H1 (cell line): ENCODE measurements around the gene RSF1. TPM values are rescaled to one million over a fixed set of nuclear protein-coding genes. Genes with fewer than 3 reads are reported as not detected.

Source experiments
- CTCF ChIA-PET: fragments of 300-600 bp; sonication (Branson Sonifier 250); formaldehyde crosslinking; loops from one replicate; lab custom pipeline; 2021; ENCODE audit not compliant: partially characterized antibody; lab: Charles Lee
- POLR2A ChIA-PET: fragments of 300-600 bp; sonication (Branson Sonifier 250); formaldehyde crosslinking; loops from one replicate; lab custom pipeline; 2021; ENCODE audit warnings: inconsistent platforms; ENCODE audit not compliant: partially characterized antibody; lab: Charles Lee
- DNase-seq, 2 experiments: peaks; one replicate each; pipeline versions ENCODE4 v3.0.0 to v3.0.0-alpha.2; 2010 to 2022; ENCODE audit warnings: low spot score in 2 of 2, low read depth in 1 of 2, mixed read lengths in 1 of 2
- FAIRE-seq: peaks from 2 replicates; lab custom pipeline; 2011; peaks lifted over from hg19 to GRCh38; lab: Jason Lieb, UNC
- H2AFZ ChIP-seq: 2 replicates; pipeline ENCODE4 v1.8.1; 2012; ENCODE audit warnings: low read length, inconsistent platforms
- H2AK5ac ChIP-seq: 2 replicates; pipeline ENCODE4 v1.6.1; 2013; ENCODE audit warnings: low read depth, low read length
- H2BK120ac ChIP-seq: replicated peaks from 2 replicates; pipeline ENCODE3; 2013; ENCODE audit warnings: low read depth, low read length, inconsistent platforms
- H2BK12ac ChIP-seq: 2 replicates; pipeline ENCODE4 v1.6.1; 2013; ENCODE audit warnings: low read depth, low read length
- H2BK15ac ChIP-seq: 2 replicates; pipeline ENCODE4 v1.6.1; 2013; ENCODE audit warnings: low read length
- H2BK20ac ChIP-seq: 2 replicates; pipeline ENCODE4 v1.6.1; 2013; ENCODE audit warnings: low read length
- H2BK5ac ChIP-seq: 2 replicates; pipeline ENCODE4 v1.6.1; 2013; ENCODE audit warnings: low read depth, low read length
- H3K14ac ChIP-seq: 2 replicates; pipeline ENCODE4 v1.6.1; 2013; ENCODE audit warnings: inconsistent platforms; ENCODE audit not compliant: insufficient read length
- H3K18ac ChIP-seq: 2 replicates; pipeline ENCODE4 v1.6.1; 2013; ENCODE audit warnings: low read length; ENCODE audit errors: extremely low read depth
- H3K23ac ChIP-seq: 2 replicates; pipeline ENCODE4 v1.6.1; 2013; ENCODE audit warnings: inconsistent platforms; ENCODE audit not compliant: insufficient read length
- H3K23me2 ChIP-seq: 2 replicates; pipeline ENCODE4 v1.6.1; 2013; ENCODE audit warnings: low read depth, low read length
- H3K27ac ChIP-seq: 2 replicates; pipeline ENCODE4 v1.6.1; 2011; ENCODE audit warnings: low read depth, low read length, inconsistent platforms
- H3K27me3 ChIP-seq, 4 experiments: replicated peaks in 1 of 4; 1 replicate in 1 of 4; 2 replicates in 3 of 4; pipeline versions ENCODE4 v1.6.1 to v1.8.1; 2011 to 2013; ENCODE audit warnings: low read length in 3 of 4, mild to moderate bottlenecking in 3 of 4, inconsistent platforms in 2 of 4, mixed read lengths in 2 of 4, moderate library complexity in 1 of 4; ENCODE audit not compliant: control insufficient read depth in 3 of 4, insufficient read depth in 3 of 4; ENCODE audit errors: extremely low read depth in 1 of 4
- H3K36me3 ChIP-seq, 4 experiments: 2 replicates each; pipeline versions ENCODE4 v1.6.1 to v1.8.1; 2011 to 2013; ENCODE audit warnings: mild to moderate bottlenecking in 4 of 4, low read length in 3 of 4, moderate library complexity in 2 of 4, control low read depth in 1 of 4, inconsistent platforms in 1 of 4; ENCODE audit not compliant: insufficient read depth in 4 of 4, control insufficient read depth in 2 of 4
- H3K4ac ChIP-seq: replicated peaks from 2 replicates; pipeline ENCODE3; 2013; ENCODE audit warnings: low read length, low read depth, mixed read lengths, inconsistent platforms; ENCODE audit not compliant: insufficient read length
- H3K4me1 ChIP-seq, 4 experiments: replicated peaks in 1 of 4; 1 replicate in 1 of 4; 2 replicates in 3 of 4; pipeline versions ENCODE4 v1.6.1 to v1.8.1; 2011 to 2013; ENCODE audit warnings: low read length in 3 of 4, inconsistent platforms in 2 of 4, mixed read lengths in 1 of 4; ENCODE audit not compliant: insufficient read depth in 4 of 4, control insufficient read depth in 3 of 4
- H3K4me2 ChIP-seq, 2 experiments: 2 replicates each; pipeline versions ENCODE4 v1.6.1 to v1.8.1; 2011 to 2013; ENCODE audit warnings: low read depth in 2 of 2, low read length in 2 of 2, control low read depth in 1 of 2, inconsistent platforms in 1 of 2, mild to moderate bottlenecking in 1 of 2; ENCODE audit not compliant: insufficient read depth in 1 of 2
- H3K4me3 ChIP-seq, 4 experiments: fragments of 200-600, 300-600 bp in 1 of 4; sonication (generic), shearing (Covaris generic), sonication (Bioruptor Twin) in 1 of 4; 2 replicates each; pipeline versions ENCODE4 v1.5.1 to v1.8.1; 2011 to 2016; ENCODE audit warnings: low read length in 4 of 4, low read depth in 3 of 4, control low read depth in 2 of 4, inconsistent platforms in 2 of 4, mild to moderate bottlenecking in 2 of 4, mixed read lengths in 1 of 4, moderate library complexity in 1 of 4; ENCODE audit not compliant: insufficient read depth in 2 of 4; ENCODE audit errors: extremely low read depth in 1 of 4
- H3K56ac ChIP-seq: replicated peaks from 2 replicates; pipeline ENCODE3; 2013; ENCODE audit warnings: low read depth, mild to moderate bottlenecking, mixed read lengths, low read length, inconsistent platforms; ENCODE audit not compliant: insufficient read length
- H3K79me1 ChIP-seq: 2 replicates; pipeline ENCODE4 v1.6.1; 2013; ENCODE audit warnings: low read depth, low read length, control low read depth
- H3K79me2 ChIP-seq, 2 experiments: 2 replicates each; pipeline versions ENCODE4 v1.6.1 to v1.8.1; 2012 to 2013; ENCODE audit warnings: low read length in 2 of 2, mild to moderate bottlenecking in 2 of 2, inconsistent platforms in 1 of 2; ENCODE audit not compliant: insufficient read depth in 2 of 2, control insufficient read depth in 1 of 2
- H3K9ac ChIP-seq, 4 experiments: replicated peaks in 1 of 4; 1 replicate in 1 of 4; 2 replicates in 3 of 4; pipeline versions ENCODE4 v1.6.1 to v1.8.1; 2011 to 2013; ENCODE audit warnings: low read depth in 3 of 4, low read length in 3 of 4, control low read depth in 2 of 4, mild to moderate bottlenecking in 2 of 4, moderate library complexity in 2 of 4, inconsistent platforms in 1 of 4; ENCODE audit errors: extremely low read depth in 1 of 4
- H3K9me3 ChIP-seq, 2 experiments: 2 replicates each; pipeline versions ENCODE4 v1.6.1 to v1.8.1; 2012 to 2013; ENCODE audit warnings: mild to moderate bottlenecking in 2 of 2, moderate library complexity in 2 of 2, control low read depth in 1 of 2, inconsistent platforms in 1 of 2, low read depth in 1 of 2, low read length in 1 of 2, mixed read lengths in 1 of 2; ENCODE audit not compliant: insufficient read depth in 2 of 2
- H4K20me1 ChIP-seq, 2 experiments: replicated peaks in 1 of 2; 2 replicates each; pipeline versions ENCODE3 to v1.8.1; 2011 to 2013; ENCODE audit warnings: inconsistent platforms in 2 of 2, low read length in 2 of 2, mild to moderate bottlenecking in 1 of 2; ENCODE audit not compliant: insufficient read depth in 2 of 2, control insufficient read depth in 1 of 2
- H4K5ac ChIP-seq: 2 replicates; pipeline ENCODE4 v1.6.1; 2013; ENCODE audit warnings: low read length, low read depth, mixed read lengths, inconsistent platforms; ENCODE audit not compliant: insufficient read length
- H4K8ac ChIP-seq: 2 replicates; pipeline ENCODE4 v1.8.0; 2013; ENCODE audit warnings: mild to moderate bottlenecking, moderate library complexity, low read length, inconsistent platforms; ENCODE audit not compliant: insufficient read depth; ENCODE audit errors: extremely low read depth
- H4K91ac ChIP-seq: replicated peaks from 2 replicates; pipeline ENCODE3; 2013; ENCODE audit warnings: low read length, mixed read lengths, inconsistent platforms; ENCODE audit not compliant: insufficient read length
- FOSL1 ChIP-seq: IDR thresholded peaks from 2 replicates; pipeline ENCODE4 v1.6.1; 2011; ENCODE audit warnings: mild to moderate bottlenecking, low read depth, low read length, moderate library complexity; ENCODE audit not compliant: insufficient read depth
- JUN ChIP-seq: IDR thresholded peaks from 2 replicates; pipeline ENCODE4 v1.6.1; 2011; ENCODE audit warnings: low read depth, mild to moderate bottlenecking, improper control_type of control experiment, low read length
- RBBP5 ChIP-seq: IDR thresholded peaks from 2 replicates; pipeline ENCODE4 v1.7.1; 2012; ENCODE audit warnings: low read depth, mild to moderate bottlenecking, inconsistent platforms, low read length, moderate library complexity, borderline replicate concordance
- SIN3A ChIP-seq, 2 experiments: IDR thresholded peaks in 1 of 2; conservative IDR thresholded peaks in 1 of 2; 2 replicates each; pipeline ENCODE4 v1.6.1; 2011 to 2012; ENCODE audit warnings: low read length in 2 of 2, improper control_type of control experiment in 1 of 2, low read depth in 1 of 2, mild to moderate bottlenecking in 1 of 2
- SIX5 ChIP-seq: IDR thresholded peaks from 2 replicates; pipeline ENCODE4 v1.6.1; 2011; ENCODE audit warnings: mild to moderate bottlenecking, low read depth, low read length
- SP4 ChIP-seq: IDR thresholded peaks from 2 replicates; pipeline ENCODE4 v1.6.1; 2012; ENCODE audit warnings: low read length, inconsistent platforms
- SRF ChIP-seq: IDR thresholded peaks from 2 replicates; pipeline ENCODE4 v1.6.1; 2011; ENCODE audit warnings: mild to moderate bottlenecking, low read depth, low read length, moderate library complexity
- WGBS, 2 experiments: shearing (Covaris generic) in 1 of 2; methylation state at CpG; one replicate each; pipeline versions ENCODE4 v1.1.6 to v1.1.7; 2013 to 2015; ENCODE audit warnings: low lambda C conversion rate in 2 of 2, mixed read lengths in 2 of 2, inconsistent platforms in 1 of 2, low coverage in 1 of 2, missing lambda C conversion rate in 1 of 2; ENCODE audit not compliant: insufficient replicate concordance in 2 of 2, insufficient coverage in 1 of 2, insufficient read length in 1 of 2; ENCODE audit errors: extremely low coverage in 1 of 2, missing lambda C conversion rate in 1 of 2; 5-methylcytosine and 5-hydroxymethylcytosine counted together
- polyA plus RNA-seq, 7 experiments: library from polyadenylated mRNA; depleted of rRNA in 3 of 7; stranded (reverse) in 5 of 7; unstranded in 2 of 7; fragments of >200 nt in 5 of 7; fragments of 200-250 nt in 2 of 7; gene quantifications; 1 replicate in 5 of 7; 2 replicates in 1 of 7; 4 replicates in 1 of 7; pipeline versions ENCODE4 v1.2.1 to v1.2.3, GENCODE V29; 2011 to 2013; ENCODE audit warnings: missing spikeins in 2 of 7, mixed read lengths in 2 of 7
- total RNA-seq: library from RNA; stranded (reverse); fragmentation: NEBNext Ultra II Directional; extraction: Animal tissue kit (Norgen Biotek cat#: 25700); gene quantifications from 2 replicates; pipeline ENCODE4 v1.2.1, GENCODE V29; 2021
- TF ChIP-seq, protein P1 (sequence below): IDR thresholded peaks from 2 replicates; pipeline ENCODE4 v1.6.1; 2012; ENCODE audit warnings: inconsistent platforms

The RSF1 gene
- total and polyA plus RNA-seq, 2 of the 8 experiments (the other 6 are each of a cell fraction or from before 2014, with no cell fraction given), result 17.8 to 87.9 TPM

DNA sequence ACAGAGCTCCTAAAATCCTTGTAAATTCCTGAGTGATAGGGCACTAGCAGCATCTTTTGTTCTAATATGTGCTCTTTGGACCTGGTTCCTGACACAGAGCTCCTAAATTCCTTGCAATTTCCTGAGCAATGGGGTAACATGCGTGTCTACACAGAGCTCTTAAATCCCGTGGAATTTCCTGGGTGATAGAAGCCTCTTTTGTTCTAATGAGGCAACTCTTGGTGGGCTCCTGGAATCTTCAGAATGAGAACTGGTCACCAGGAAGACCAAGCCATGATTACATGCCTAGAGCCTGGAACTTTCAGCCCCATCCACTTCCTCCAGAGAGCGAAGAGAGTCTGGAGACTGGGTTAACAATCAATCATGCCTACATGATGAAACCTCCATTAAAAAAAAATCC, 19.0 kb downstream of the RSF1 start:
- CTCF ChIA-PET, result interaction anchor here (1.2 to 2.0 kb wide), 6 partner anchors 8 to 182 kb away, joined by 3 to 9 read pairs (median 5); no protein-coding TSS in a partner anchor
- H3K27ac ChIP-seq, result no peak overlapping the region
- POLR2A ChIA-PET, result interaction anchor here (1.0 to 2.2 kb wide), 2 partner anchors 18 to 164 kb away, joined by 3 to 11 read pairs; partner anchors contain the start of gene CLNS1A

More for the DNA sequence above, 19.0 kb downstream of the RSF1 start:
- Histone ChIP-seq H4K20me1 (peaks cover 10 to 11% of the 10 kb centered on the region in 2 experiments), H3K4ac (no peak overlapping the region), H2BK15ac (no peak overlapping the region), H3K23ac (no peak overlapping the region), H3K9me3 (no peaks in the 10 kb centered on the region), H2BK12ac (no peak overlapping the region), H3K27me3 (no peaks in the 10 kb centered on the region), H3K23me2 (no peaks in the 10 kb centered on the region), H4K5ac (no peak overlapping the region), H3K36me3 (no peaks in the 10 kb centered on the region), H4K91ac (no peak overlapping the region), H2BK5ac (no peak overlapping the region), H2BK120ac (no peak overlapping the region), H3K79me2 (peaks cover 13 to 100% of the 10 kb centered on the region in 2 experiments), H3K79me1 (peaks cover 9% of the 10 kb centered on the region), H3K4me3 (no peak overlapping the region), H3K18ac (no peak overlapping the region), H3K56ac (no peak overlapping the region), H2AK5ac (no peak overlapping the region), H2AFZ (no peak overlapping the region), H3K9ac (no peak overlapping the region), H3K4me2 (no peak overlapping the region), H2BK20ac (no peak overlapping the region), H4K8ac (no peak overlapping the region), H3K14ac (no peak overlapping the region), H3K4me1 (0 out of 7 replicates have a peak, but pooled peaks cover 0 to 2% (median 0%) of the 10 kb centered on the region in 4 experiments)
- WGBS, 2 experiments, result 92% methylated on average over 3 of the region's 3 CpGs; no CpG with 5 or more reads in 1 of the 2 experiments
- no peak for DNase-seq
- FAIRE-seq, result no peak
- TF ChIP-seq, protein P1, sequence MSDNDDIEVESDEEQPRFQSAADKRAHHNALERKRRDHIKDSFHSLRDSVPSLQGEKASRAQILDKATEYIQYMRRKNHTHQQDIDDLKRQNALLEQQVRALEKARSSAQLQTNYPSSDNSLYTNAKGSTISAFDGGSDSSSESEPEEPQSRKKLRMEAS, result no peak
- no peak for TF ChIP-seq SIN3A (conservative IDR thresholded peaks at IDR 0.05 in 1 of 2, IDR thresholded peaks at IDR 0.05 in 1 of 2; ENCODE audit: low read depth in 1 of 2, low read length in 2 of 2)
- TF ChIP-seq SP4, result no peak
- no peak for TF ChIP-seq FOSL1
- no peak for TF ChIP-seq JUN
- no peak for TF ChIP-seq RBBP5
- no peak for TF ChIP-seq SRF
- no peak for TF ChIP-seq SIX5
